ENCODE measurements around the gene FAM9C.
"Not testable (repeated sequence)": the region's sequence is repeated elsewhere in the genome, so short reads cannot be mapped to it uniquely, and the experiment has no call there.

The FAM9C gene

DNA sequence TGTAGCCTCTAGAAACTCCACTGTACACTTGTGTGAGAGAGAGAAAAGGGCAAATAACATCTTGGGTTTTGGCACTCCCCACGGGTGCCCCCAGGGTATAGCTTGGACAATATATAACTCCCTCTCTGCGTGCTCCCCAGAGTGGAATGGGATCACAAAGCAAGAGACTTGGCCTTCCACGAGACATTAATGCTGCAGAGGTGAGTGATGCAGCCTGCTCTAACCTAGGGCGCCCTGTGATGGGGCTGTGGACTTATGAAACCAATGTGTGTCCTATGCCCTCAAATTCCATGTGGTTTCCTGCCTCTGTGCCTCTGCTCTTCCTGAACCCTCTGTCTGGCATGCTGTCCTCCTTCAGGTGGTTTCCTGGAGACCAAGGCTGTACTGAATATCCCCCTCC lies 22.0 kb upstream of the FAM9C start:
- H3K27ac ChIP-seq (ENCODE audit: low read depth, low read length) = no peak overlapping the region
- H3K4me3 ChIP-seq (ENCODE audit: insufficient read depth, low read length, poor library complexity, severe bottlenecking) = no peak overlapping the region
- no peaks in the 10 kb centered on the region for H4K20me1 ChIP-seq (ENCODE audit: low read depth, low read length)
- no peaks in the 10 kb centered on the region for H3K79me2 ChIP-seq (ENCODE audit: insufficient read depth, low read length)
- H3F3A ChIP-seq (ENCODE audit: insufficient read depth) = no peaks in the 10 kb centered on the region
- H3K9me3 ChIP-seq (ENCODE audit: insufficient read depth, low read length) = no peaks in the 10 kb centered on the region
- no peak overlapping the region for H2AFZ ChIP-seq (ENCODE audit: low read depth, low read length, severe bottlenecking)
- H3K4me2 ChIP-seq (ENCODE audit: low read depth, low read length, poor library complexity, severe bottlenecking) = no peak overlapping the region
- no peaks in the 10 kb centered on the region for H3K9me2 ChIP-seq (replicated peaks; ENCODE audit: insufficient read depth, low read length)
- no peaks in the 10 kb centered on the region; the same call in 1 of the 2 replicates for H3K36me3 ChIP-seq (ENCODE audit: low read length)
- no peak overlapping the region for H3K9ac ChIP-seq (ENCODE audit: low read length)
- H3K27me3 ChIP-seq (ENCODE audit: low read length) = no peaks in the 10 kb centered on the region
- TF ChIP-seq EZH2phosphoT487 (conservative IDR thresholded peaks at IDR 0.05; ENCODE audit: low read length) (no peak), CTCF (IDR thresholded peaks at IDR 0.05; ENCODE audit: insufficient read depth, low read length, poor library complexity, severe bottlenecking) (no peak)

GRCh38 chrX:13064599-13065143 lies 20.3 kb upstream of the FAM9C start:
- no peaks in the 10 kb centered on the region for H3F3A ChIP-seq (ENCODE audit: insufficient read depth)
- H3K9ac ChIP-seq (ENCODE audit: low read length) = no peak overlapping the region
- TF ChIP-seq EZH2phosphoT487 (conservative IDR thresholded peaks at IDR 0.05; ENCODE audit: low read length) (no peak), CTCF (IDR thresholded peaks at IDR 0.05; ENCODE audit: insufficient read depth, low read length, poor library complexity, severe bottlenecking) (no peak)
- no peaks in the 10 kb centered on the region for H3K9me2 ChIP-seq (replicated peaks; ENCODE audit: insufficient read depth, low read length)
- H3K27me3 ChIP-seq (ENCODE audit: low read length) = no peaks in the 10 kb centered on the region
- H4K20me1 ChIP-seq (ENCODE audit: low read depth, low read length) = no peaks in the 10 kb centered on the region
- no peak overlapping the region for H3K4me3 ChIP-seq (ENCODE audit: insufficient read depth, low read length, poor library complexity, severe bottlenecking)
- H2AFZ ChIP-seq (ENCODE audit: low read depth, low read length, severe bottlenecking) = no peak overlapping the region
- peaks cover 7% of the 10 kb centered on the region; the same call in 1 of the 2 replicates for H3K36me3 ChIP-seq (ENCODE audit: low read length)
- no peak overlapping the region for H3K4me2 ChIP-seq (ENCODE audit: low read depth, low read length, poor library complexity, severe bottlenecking)
- H3K27ac ChIP-seq (ENCODE audit: low read depth, low read length) = no peak overlapping the region
- no peaks in the 10 kb centered on the region for H3K79me2 ChIP-seq (ENCODE audit: insufficient read depth, low read length)
- peaks cover 5% of the 10 kb centered on the region; the same call in 1 of the 2 replicates for H3K9me3 ChIP-seq (ENCODE audit: insufficient read depth, low read length)

DNA sequence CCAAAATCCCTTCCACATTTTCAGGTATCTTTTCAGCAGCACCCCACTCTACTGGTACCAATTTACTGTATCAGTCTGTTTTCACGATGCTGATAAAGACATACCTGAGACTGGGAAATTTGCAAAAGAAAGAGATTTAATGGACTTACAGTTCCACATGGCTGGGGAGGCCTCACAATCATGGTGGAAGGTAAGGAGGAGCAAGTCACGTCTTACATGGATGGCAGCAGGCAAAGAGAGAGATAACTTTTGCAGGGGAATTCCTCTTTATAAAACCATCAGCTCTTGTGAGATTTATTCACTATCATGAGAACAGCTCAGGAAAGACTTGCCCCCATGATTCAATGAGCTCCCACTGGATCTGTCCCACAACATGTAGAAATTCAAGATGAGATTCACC lies 18.7 kb upstream of the FAM9C start:
- H3K9ac ChIP-seq (ENCODE audit: low read length); H4K20me1 ChIP-seq (ENCODE audit: low read depth, low read length); H2AFZ ChIP-seq (ENCODE audit: low read depth, low read length, severe bottlenecking); H3K36me3 ChIP-seq (ENCODE audit: low read length); H3K27me3 ChIP-seq (ENCODE audit: low read length); H3K4me3 ChIP-seq (ENCODE audit: insufficient read depth, low read length, poor library complexity, severe bottlenecking); H3F3A ChIP-seq (ENCODE audit: insufficient read depth); H3K27ac ChIP-seq (ENCODE audit: low read depth, low read length); H3K79me2 ChIP-seq (ENCODE audit: insufficient read depth, low read length); H3K9me3 ChIP-seq (ENCODE audit: insufficient read depth, low read length); H3K4me2 ChIP-seq (ENCODE audit: low read depth, low read length, poor library complexity, severe bottlenecking); H3K9me2 ChIP-seq (replicated peaks; ENCODE audit: insufficient read depth, low read length): not testable (repeated sequence)

- not testable (repeated sequence) for H3K9me2 ChIP-seq (replicated peaks; ENCODE audit: insufficient read depth, low read length); H3K9me3 ChIP-seq (ENCODE audit: insufficient read depth, low read length); H4K20me1 ChIP-seq (ENCODE audit: low read depth, low read length); H3K9ac ChIP-seq (ENCODE audit: low read length); H3K27me3 ChIP-seq (ENCODE audit: low read length); H3K79me2 ChIP-seq (ENCODE audit: insufficient read depth, low read length); H3K4me2 ChIP-seq (ENCODE audit: low read depth, low read length, poor library complexity, severe bottlenecking); H3F3A ChIP-seq (ENCODE audit: insufficient read depth); H2AFZ ChIP-seq (ENCODE audit: low read depth, low read length, severe bottlenecking); H3K27ac ChIP-seq (ENCODE audit: low read depth, low read length); H3K36me3 ChIP-seq (ENCODE audit: low read length); H3K4me3 ChIP-seq (ENCODE audit: insufficient read depth, low read length, poor library complexity, severe bottlenecking)
Observed at GRCh38 chrX:13062331-13062730, 17.9 kb upstream of the FAM9C start.

GRCh38 chrX:13061215-13061708 lies 16.8 kb upstream of the FAM9C start:
- not testable (repeated sequence) for H3F3A ChIP-seq (ENCODE audit: insufficient read depth); H3K27me3 ChIP-seq (ENCODE audit: low read length); H3K27ac ChIP-seq (ENCODE audit: low read depth, low read length); H3K4me3 ChIP-seq (ENCODE audit: insufficient read depth, low read length, poor library complexity, severe bottlenecking); H4K20me1 ChIP-seq (ENCODE audit: low read depth, low read length); H3K79me2 ChIP-seq (ENCODE audit: insufficient read depth, low read length); H3K9ac ChIP-seq (ENCODE audit: low read length); H3K36me3 ChIP-seq (ENCODE audit: low read length); H3K9me2 ChIP-seq (replicated peaks; ENCODE audit: insufficient read depth, low read length); H3K4me2 ChIP-seq (ENCODE audit: low read depth, low read length, poor library complexity, severe bottlenecking); H3K9me3 ChIP-seq (ENCODE audit: insufficient read depth, low read length); H2AFZ ChIP-seq (ENCODE audit: low read depth, low read length, severe bottlenecking)
